ENCODE measurements around the gene ATP5MC2.
A peak's percentile ranks its signal among the peaks of the same experiment; 100 is the strongest.

Gene ATP5MC2

GRCh38 chr12:53624458-53624857 lies 51.4 kb downstream of the ATP5MC2 start:
- peak overlapping the region; percentile 98 for H3K27ac ChIP-seq (replicated peaks)
- peak overlapping the region; percentile 84 for H3K4me3 ChIP-seq (replicated peaks; ENCODE audit: insufficient read depth, low read length)
- TF ChIP-seq CTCF (IDR thresholded peaks at IDR 0.05; ENCODE audit: insufficient read depth, low read length) (no peak), GABPA (IDR thresholded peaks at IDR 0.05; ENCODE audit: low read depth) (no peak), POLR2AphosphoS5 (IDR thresholded peaks at IDR 0.05; ENCODE audit: low read depth) (no peak), REST (IDR thresholded peaks at IDR 0.05; ENCODE audit: insufficient replicate concordance, low read depth) (no peak), SPI1 (IDR thresholded peaks at IDR 0.05; ENCODE audit: borderline replicate concordance, low read depth) (no peak)
- DNase-seq (ENCODE audit: low read depth in 1 of 2, low spot score in 1 of 2) = peak in 1 of 2 experiments; percentile 41
- H3K27me3 ChIP-seq (ENCODE audit: insufficient read depth, poor library complexity, severe bottlenecking) = no peaks in the 10 kb centered on the region

- Histone ChIP-seq H3K27ac (replicated peaks) (peak overlapping the region; percentile 98), H3K27me3 (ENCODE audit: insufficient read depth, poor library complexity, severe bottlenecking) (no peaks in the 10 kb centered on the region), H3K4me3 (replicated peaks; ENCODE audit: insufficient read depth, low read length) (peak overlapping the region; percentile 84)
- no peak for DNase-seq (ENCODE audit: low read depth in 1 of 2, low spot score in 1 of 2)
- TF ChIP-seq SPI1 (IDR thresholded peaks at IDR 0.05; ENCODE audit: borderline replicate concordance, low read depth) (no peak), POLR2AphosphoS5 (IDR thresholded peaks at IDR 0.05; ENCODE audit: low read depth) (no peak), GABPA (IDR thresholded peaks at IDR 0.05; ENCODE audit: low read depth) (no peak)
Measured at GRCh38 chr12:53623548-53624385, 52.1 kb downstream of the ATP5MC2 start.

GRCh38 chr12:53622724-53623123 lies 53.2 kb downstream of the ATP5MC2 start:
- Histone ChIP-seq H3K27ac (replicated peaks) (no peak overlapping the region), H3K4me3 (replicated peaks; ENCODE audit: insufficient read depth, low read length) (no peak overlapping the region), H3K27me3 (ENCODE audit: insufficient read depth, poor library complexity, severe bottlenecking) (no peaks in the 10 kb centered on the region)
- DNase-seq (ENCODE audit: low read depth in 1 of 2, low spot score in 1 of 2) = no peak
- TF ChIP-seq REST (IDR thresholded peaks at IDR 0.05; ENCODE audit: insufficient replicate concordance, low read depth) (no peak), POLR2AphosphoS5 (IDR thresholded peaks at IDR 0.05; ENCODE audit: low read depth) (no peak), SPI1 (IDR thresholded peaks at IDR 0.05; ENCODE audit: borderline replicate concordance, low read depth) (no peak), CTCF (IDR thresholded peaks at IDR 0.05; ENCODE audit: insufficient read depth, low read length) (no peak), GABPA (IDR thresholded peaks at IDR 0.05; ENCODE audit: low read depth) (no peak)

GRCh38 chr12:53618275-53618674 lies 57.6 kb downstream of the ATP5MC2 start:
- no peaks in the 10 kb centered on the region for H3K27me3 ChIP-seq (ENCODE audit: insufficient read depth, poor library complexity, severe bottlenecking)
- TF ChIP-seq GABPA (IDR thresholded peaks at IDR 0.05; ENCODE audit: low read depth) (no peak), CTCF (IDR thresholded peaks at IDR 0.05; ENCODE audit: insufficient read depth, low read length) (no peak), POLR2AphosphoS5 (IDR thresholded peaks at IDR 0.05; ENCODE audit: low read depth) (no peak), SPI1 (IDR thresholded peaks at IDR 0.05; ENCODE audit: borderline replicate concordance, low read depth) (no peak), REST (IDR thresholded peaks at IDR 0.05; ENCODE audit: insufficient replicate concordance, low read depth) (no peak)
- peak overlapping the region; percentile 73 for H3K27ac ChIP-seq (replicated peaks)
- no peak for DNase-seq (ENCODE audit: low read depth in 1 of 2, low spot score in 1 of 2)
- H3K4me3 ChIP-seq (replicated peaks; ENCODE audit: insufficient read depth, low read length) = peak overlapping the region; percentile 35
